ENCODE measurements around the gene SCAMP5.

SCAMP5 gene

GRCh38 chr15:74997543-74997942 is 2.2 kb downstream of the SCAMP5 start:
- H3K4me3 ChIP-seq (ENCODE audit: low read depth, low read length): no peak overlapping the region
- no peak for TF ChIP-seq CTCF (IDR thresholded peaks at IDR 0.05; ENCODE audit: control insufficient read depth, extremely low read depth, insufficient read depth)
- no peak for DNase-seq (ENCODE audit: low read depth)

- no peak for DNase-seq (ENCODE audit: low read depth)
- H3K4me3 ChIP-seq (ENCODE audit: low read depth, low read length): no peak overlapping the region
- no peak for TF ChIP-seq CTCF (IDR thresholded peaks at IDR 0.05; ENCODE audit: control insufficient read depth, extremely low read depth, insufficient read depth)
These were observed 5.9 kb downstream of the SCAMP5 start for GRCh38 chr15:75001310-75001709.

GRCh38 chr15:75002398-75002797 is 7.0 kb downstream of the SCAMP5 start:
- no peak for TF ChIP-seq CTCF (IDR thresholded peaks at IDR 0.05; ENCODE audit: control insufficient read depth, extremely low read depth, insufficient read depth)
- H3K4me3 ChIP-seq (ENCODE audit: low read depth, low read length): no peak overlapping the region
- DNase-seq (ENCODE audit: low read depth): no peak

- DNase-seq (ENCODE audit: low read depth): no peak
- no peak for TF ChIP-seq CTCF (IDR thresholded peaks at IDR 0.05; ENCODE audit: control insufficient read depth, extremely low read depth, insufficient read depth)
- H3K4me3 ChIP-seq (ENCODE audit: low read depth, low read length): no peak overlapping the region
These were observed 11.9 kb downstream of the SCAMP5 start for GRCh38 chr15:75007216-75007615.

- no peak for DNase-seq (ENCODE audit: low read depth)
- no peak overlapping the region for H3K4me3 ChIP-seq (ENCODE audit: low read depth, low read length)
- no peak for TF ChIP-seq CTCF (IDR thresholded peaks at IDR 0.05; ENCODE audit: control insufficient read depth, extremely low read depth, insufficient read depth)
These were observed 12.9 kb downstream of the SCAMP5 start for GRCh38 chr15:75008221-75008625.

- DNase-seq (ENCODE audit: low read depth): no peak
- TF ChIP-seq CTCF (IDR thresholded peaks at IDR 0.05; ENCODE audit: control insufficient read depth, extremely low read depth, insufficient read depth): no peak
- H3K4me3 ChIP-seq (ENCODE audit: low read depth, low read length): no peak overlapping the region
These were observed 13.4 kb downstream of the SCAMP5 start for GRCh38 chr15:75008629-75009326.

GRCh38 chr15:75016431-75016830 is 21.1 kb downstream of the SCAMP5 start:
- no peak for DNase-seq (ENCODE audit: low read depth)
- no peak for TF ChIP-seq CTCF (IDR thresholded peaks at IDR 0.05; ENCODE audit: control insufficient read depth, extremely low read depth, insufficient read depth)
- H3K4me3 ChIP-seq (ENCODE audit: low read depth, low read length): no peak overlapping the region
